ENCODE measurements around the gene TAF4. TPM values are rescaled to one million over a fixed set of nuclear protein-coding genes. Genes with fewer than 3 reads are reported as not detected.

Gene TAF4
- total and polyA plus RNA-seq, 2 donors (not counting 3 experiments of a cell fraction or from before 2014, with no cell fraction given) = 6.1 to 19.5 TPM

DNA sequence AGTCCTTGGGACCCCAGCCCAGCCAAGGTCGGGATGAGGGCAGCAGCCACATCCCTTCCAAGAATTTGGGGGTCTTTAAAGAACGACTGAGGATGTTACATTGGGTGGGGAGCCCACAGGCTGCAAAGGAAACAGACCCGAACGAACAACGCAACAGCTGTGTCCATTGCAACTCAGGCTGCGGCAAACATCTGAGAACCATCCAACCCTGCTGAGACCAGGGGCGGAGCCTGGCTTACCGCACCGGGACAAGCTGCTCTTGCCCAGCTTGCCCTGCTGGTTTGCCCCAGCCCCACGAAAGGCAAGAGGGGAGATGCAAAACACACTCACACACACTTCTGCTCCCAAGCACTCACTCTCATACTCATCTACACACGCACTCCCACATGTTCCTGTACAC lies 21.5 kb upstream of the TAF4 start:
- Histone ChIP-seq H3K27ac (ENCODE audit: insufficient read depth, low read depth, low read length) (no peak overlapping the region), H3K36me3 (ENCODE audit: control insufficient read depth in 2 of 2, extremely low read depth in 1 of 2, insufficient read depth in 2 of 2, low read length in 2 of 2) (no peaks in the 10 kb centered on the region), H3K9me3 (replicated peaks; ENCODE audit: control insufficient read depth, insufficient read depth, low read length) (no peaks in the 10 kb centered on the region), H3K27me3 (ENCODE audit: control insufficient read depth in 2 of 2, insufficient read depth in 2 of 2, low read length in 2 of 2) (no peaks in the 10 kb centered on the region), H4K20me1 (replicated peaks; ENCODE audit: control insufficient read depth, extremely low read depth, insufficient read depth, low read length) (no peaks in the 10 kb centered on the region), H3K79me2 (ENCODE audit: control insufficient read depth, insufficient read depth, low read length) (no peaks in the 10 kb centered on the region), H3K9ac (replicated peaks; ENCODE audit: extremely low read depth, insufficient read depth, low read length) (no peak overlapping the region), H3K9me1 (replicated peaks; ENCODE audit: control insufficient read depth, extremely low read depth, insufficient read depth, low read length) (no peaks in the 10 kb centered on the region), H2AFZ (ENCODE audit: low read depth, low read length) (no peak overlapping the region), H3K4me2 (ENCODE audit: insufficient read depth, low read length) (no peak overlapping the region), H3K4me3 (replicated peaks in 1 of 3; ENCODE audit: insufficient read depth in 1 of 3, low read depth in 1 of 3, low read length in 3 of 3) (no peak overlapping the region), H3K4me1 (ENCODE audit: control insufficient read depth, extremely low read depth, insufficient read depth, low read length) (no peaks in the 10 kb centered on the region)
- DNase-seq (ENCODE audit: low read depth, low spot score) (no peak), FAIRE-seq (no peak)
- BruUV-seq (replicated peaks) = no TSS peak
- CTCF ChIA-PET = no interaction called here
- intact Hi-C loops (cut with micrococcal nuclease) (no loop called here), dilution Hi-C loops (cut with MboI; ENCODE audit: extremely low pct_ligation_motif_present, low sequenced_read_pairs) (no loop called here)
- POLR2A ChIA-PET = no interaction called here
- TF ChIP-seq GATA2 (IDR thresholded peaks at IDR 0.05; ENCODE audit: insufficient read depth, insufficient read length, low read depth, low read length) (no peak), POLR2A (IDR thresholded peaks at IDR 0.05; ENCODE audit: low read depth, low read length) (no peak), JUN (IDR thresholded peaks at IDR 0.05; ENCODE audit: borderline replicate concordance, insufficient read depth, insufficient read length, low read depth) (no peak), MYC (IDR thresholded peaks at IDR 0.05; ENCODE audit: low read depth, low read length) (no peak), POLR2AphosphoS5 (IDR thresholded peaks at IDR 0.05; ENCODE audit: insufficient read depth, low read depth, low read length) (no peak), EZH2 (IDR thresholded peaks at IDR 0.05; ENCODE audit: borderline replicate concordance, low read depth, low read length, severe bottlenecking) (no peak), FOS (IDR thresholded peaks at IDR 0.05; ENCODE audit: borderline replicate concordance, insufficient read depth, low read length) (no peak)
- TF ChIP-seq, protein P1, sequence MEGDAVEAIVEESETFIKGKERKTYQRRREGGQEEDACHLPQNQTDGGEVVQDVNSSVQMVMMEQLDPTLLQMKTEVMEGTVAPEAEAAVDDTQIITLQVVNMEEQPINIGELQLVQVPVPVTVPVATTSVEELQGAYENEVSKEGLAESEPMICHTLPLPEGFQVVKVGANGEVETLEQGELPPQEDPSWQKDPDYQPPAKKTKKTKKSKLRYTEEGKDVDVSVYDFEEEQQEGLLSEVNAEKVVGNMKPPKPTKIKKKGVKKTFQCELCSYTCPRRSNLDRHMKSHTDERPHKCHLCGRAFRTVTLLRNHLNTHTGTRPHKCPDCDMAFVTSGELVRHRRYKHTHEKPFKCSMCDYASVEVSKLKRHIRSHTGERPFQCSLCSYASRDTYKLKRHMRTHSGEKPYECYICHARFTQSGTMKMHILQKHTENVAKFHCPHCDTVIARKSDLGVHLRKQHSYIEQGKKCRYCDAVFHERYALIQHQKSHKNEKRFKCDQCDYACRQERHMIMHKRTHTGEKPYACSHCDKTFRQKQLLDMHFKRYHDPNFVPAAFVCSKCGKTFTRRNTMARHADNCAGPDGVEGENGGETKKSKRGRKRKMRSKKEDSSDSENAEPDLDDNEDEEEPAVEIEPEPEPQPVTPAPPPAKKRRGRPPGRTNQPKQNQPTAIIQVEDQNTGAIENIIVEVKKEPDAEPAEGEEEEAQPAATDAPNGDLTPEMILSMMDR (IDR thresholded peaks at IDR 0.05; ENCODE audit: extremely low read depth in 1 of 2, insufficient read depth in 1 of 2, low read depth in 1 of 2, low read length in 2 of 2) = no peak
- TF ChIP-seq, protein P2, sequence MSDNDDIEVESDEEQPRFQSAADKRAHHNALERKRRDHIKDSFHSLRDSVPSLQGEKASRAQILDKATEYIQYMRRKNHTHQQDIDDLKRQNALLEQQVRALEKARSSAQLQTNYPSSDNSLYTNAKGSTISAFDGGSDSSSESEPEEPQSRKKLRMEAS (IDR thresholded peaks at IDR 0.05; ENCODE audit: insufficient read depth, insufficient read length) = no peak

Data from endothelial cell of umbilical vein (primary cell).